ENCODE results near the gene KCNQ1.

GRCh38 chr11:2410616-2411015 lies 34.2 kb upstream of the KCNQ1 start:
- TF ChIP-seq, protein P1, sequence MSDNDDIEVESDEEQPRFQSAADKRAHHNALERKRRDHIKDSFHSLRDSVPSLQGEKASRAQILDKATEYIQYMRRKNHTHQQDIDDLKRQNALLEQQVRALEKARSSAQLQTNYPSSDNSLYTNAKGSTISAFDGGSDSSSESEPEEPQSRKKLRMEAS (IDR thresholded peaks at IDR 0.05; ENCODE audit: low read depth): no peak
- TF ChIP-seq, protein P2, sequence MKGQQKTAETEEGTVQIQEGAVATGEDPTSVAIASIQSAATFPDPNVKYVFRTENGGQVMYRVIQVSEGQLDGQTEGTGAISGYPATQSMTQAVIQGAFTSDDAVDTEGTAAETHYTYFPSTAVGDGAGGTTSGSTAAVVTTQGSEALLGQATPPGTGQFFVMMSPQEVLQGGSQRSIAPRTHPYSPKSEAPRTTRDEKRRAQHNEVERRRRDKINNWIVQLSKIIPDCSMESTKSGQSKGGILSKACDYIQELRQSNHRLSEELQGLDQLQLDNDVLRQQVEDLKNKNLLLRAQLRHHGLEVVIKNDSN (IDR thresholded peaks at IDR 0.05; ENCODE audit: borderline replicate concordance, low read depth): no peak
- TF ChIP-seq, protein P3, sequence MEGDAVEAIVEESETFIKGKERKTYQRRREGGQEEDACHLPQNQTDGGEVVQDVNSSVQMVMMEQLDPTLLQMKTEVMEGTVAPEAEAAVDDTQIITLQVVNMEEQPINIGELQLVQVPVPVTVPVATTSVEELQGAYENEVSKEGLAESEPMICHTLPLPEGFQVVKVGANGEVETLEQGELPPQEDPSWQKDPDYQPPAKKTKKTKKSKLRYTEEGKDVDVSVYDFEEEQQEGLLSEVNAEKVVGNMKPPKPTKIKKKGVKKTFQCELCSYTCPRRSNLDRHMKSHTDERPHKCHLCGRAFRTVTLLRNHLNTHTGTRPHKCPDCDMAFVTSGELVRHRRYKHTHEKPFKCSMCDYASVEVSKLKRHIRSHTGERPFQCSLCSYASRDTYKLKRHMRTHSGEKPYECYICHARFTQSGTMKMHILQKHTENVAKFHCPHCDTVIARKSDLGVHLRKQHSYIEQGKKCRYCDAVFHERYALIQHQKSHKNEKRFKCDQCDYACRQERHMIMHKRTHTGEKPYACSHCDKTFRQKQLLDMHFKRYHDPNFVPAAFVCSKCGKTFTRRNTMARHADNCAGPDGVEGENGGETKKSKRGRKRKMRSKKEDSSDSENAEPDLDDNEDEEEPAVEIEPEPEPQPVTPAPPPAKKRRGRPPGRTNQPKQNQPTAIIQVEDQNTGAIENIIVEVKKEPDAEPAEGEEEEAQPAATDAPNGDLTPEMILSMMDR (IDR thresholded peaks at IDR 0.05): no peak
- TF ChIP-seq EZH2phosphoT487 (IDR thresholded peaks at IDR 0.05; ENCODE audit: borderline replicate concordance, low read depth) (no peak), ELF1 (IDR thresholded peaks at IDR 0.05) (no peak), POLR2AphosphoS5 (IDR thresholded peaks at IDR 0.05; ENCODE audit: low read depth, low read length) (no peak), FOXJ3 (CRISPR knock-in tag; IDR thresholded peaks at IDR 0.05) (no peak), TCF12 (IDR thresholded peaks at IDR 0.05) (no peak), GABPA (IDR thresholded peaks at IDR 0.05; ENCODE audit: low read depth) (no peak)

Measured in SK-N-SH (cell line).